ENCODE results near the gene SENP7. TPM values are rescaled to one million over a fixed set of nuclear protein-coding genes. Genes with fewer than 3 reads are reported as not detected.

The SENP7 gene
- total RNA-seq, 4 donors from 2014 or later: 13.5 to 44.6 (median 20.2) TPM

DNA sequence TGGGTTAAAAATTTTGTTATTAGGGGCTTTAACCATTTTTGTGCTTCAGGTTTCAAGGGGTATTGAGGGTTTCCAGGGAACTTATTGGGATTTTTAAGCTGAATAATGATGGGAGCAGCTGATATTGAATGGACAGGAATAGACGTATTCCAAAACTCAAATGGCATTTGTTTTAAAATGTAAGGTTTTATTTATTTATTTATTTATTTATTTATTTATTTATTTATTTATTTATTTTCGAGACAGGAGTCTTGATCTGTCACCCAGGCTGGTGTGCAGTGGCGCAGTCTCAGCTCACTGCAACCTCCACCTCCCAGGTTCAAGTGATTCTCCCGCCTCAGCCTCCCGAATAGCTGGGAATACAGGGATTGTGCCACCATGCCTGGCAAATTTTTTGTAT is 22.2 kb upstream of the SENP7 start:
- no peaks in the 10 kb centered on the region for H3K4me1 ChIP-seq
- H3K9me3 ChIP-seq: no peaks in the 10 kb centered on the region
- no peaks in the 10 kb centered on the region for H3K36me3 ChIP-seq
- no peak for DNase-seq
- TF ChIP-seq POLR2A (IDR thresholded peaks at IDR 0.05): no peak
- TF ChIP-seq, protein P1, sequence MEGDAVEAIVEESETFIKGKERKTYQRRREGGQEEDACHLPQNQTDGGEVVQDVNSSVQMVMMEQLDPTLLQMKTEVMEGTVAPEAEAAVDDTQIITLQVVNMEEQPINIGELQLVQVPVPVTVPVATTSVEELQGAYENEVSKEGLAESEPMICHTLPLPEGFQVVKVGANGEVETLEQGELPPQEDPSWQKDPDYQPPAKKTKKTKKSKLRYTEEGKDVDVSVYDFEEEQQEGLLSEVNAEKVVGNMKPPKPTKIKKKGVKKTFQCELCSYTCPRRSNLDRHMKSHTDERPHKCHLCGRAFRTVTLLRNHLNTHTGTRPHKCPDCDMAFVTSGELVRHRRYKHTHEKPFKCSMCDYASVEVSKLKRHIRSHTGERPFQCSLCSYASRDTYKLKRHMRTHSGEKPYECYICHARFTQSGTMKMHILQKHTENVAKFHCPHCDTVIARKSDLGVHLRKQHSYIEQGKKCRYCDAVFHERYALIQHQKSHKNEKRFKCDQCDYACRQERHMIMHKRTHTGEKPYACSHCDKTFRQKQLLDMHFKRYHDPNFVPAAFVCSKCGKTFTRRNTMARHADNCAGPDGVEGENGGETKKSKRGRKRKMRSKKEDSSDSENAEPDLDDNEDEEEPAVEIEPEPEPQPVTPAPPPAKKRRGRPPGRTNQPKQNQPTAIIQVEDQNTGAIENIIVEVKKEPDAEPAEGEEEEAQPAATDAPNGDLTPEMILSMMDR (IDR thresholded peaks at IDR 0.05): no peak
- H3K27me3 ChIP-seq: no peaks in the 10 kb centered on the region
- no peak overlapping the region for H3K4me3 ChIP-seq
- no peak overlapping the region for H3K27ac ChIP-seq

GRCh38 chr3:101533603-101533968 is 20.6 kb upstream of the SENP7 start:
- no peak for TF ChIP-seq POLR2A (IDR thresholded peaks at IDR 0.05)
- TF ChIP-seq, protein P1 (IDR thresholded peaks at IDR 0.05): no peak
- no peaks in the 10 kb centered on the region for H3K4me1 ChIP-seq
- no peak overlapping the region for H3K27ac ChIP-seq
- H3K36me3 ChIP-seq: no peaks in the 10 kb centered on the region
- H3K9me3 ChIP-seq: no peaks in the 10 kb centered on the region
- no peak overlapping the region for H3K4me3 ChIP-seq
- no peak for DNase-seq
- no peaks in the 10 kb centered on the region for H3K27me3 ChIP-seq

GRCh38 chr3:101532783-101533602 is 20.0 kb upstream of the SENP7 start:
- TF ChIP-seq POLR2A (IDR thresholded peaks at IDR 0.05): no peak
- TF ChIP-seq, protein P1 (IDR thresholded peaks at IDR 0.05): no peak
- H3K27ac ChIP-seq: no peak overlapping the region
- no peaks in the 10 kb centered on the region for H3K27me3 ChIP-seq
- DNase-seq: no peak
- H3K9me3 ChIP-seq: no peaks in the 10 kb centered on the region
- H3K36me3 ChIP-seq: no peaks in the 10 kb centered on the region
- no peaks in the 10 kb centered on the region for H3K4me1 ChIP-seq
- no peak overlapping the region for H3K4me3 ChIP-seq

GRCh38 chr3:101531473-101532086 is 18.6 kb upstream of the SENP7 start:
- Histone ChIP-seq H3K27ac (no peak overlapping the region), H3K4me3 (no peak overlapping the region), H3K27me3 (no peaks in the 10 kb centered on the region), H3K36me3 (no peaks in the 10 kb centered on the region), H3K9me3 (no peaks in the 10 kb centered on the region), H3K4me1 (no peaks in the 10 kb centered on the region)
- no peak for DNase-seq
- TF ChIP-seq, protein P1 (IDR thresholded peaks at IDR 0.05): no peak
- TF ChIP-seq POLR2A (IDR thresholded peaks at IDR 0.05): no peak

- TF ChIP-seq, protein P1 (IDR thresholded peaks at IDR 0.05): no peak
- no peak overlapping the region for H3K27ac ChIP-seq
- no peaks in the 10 kb centered on the region for H3K27me3 ChIP-seq
- no peaks in the 10 kb centered on the region for H3K4me1 ChIP-seq
- no peaks in the 10 kb centered on the region for H3K9me3 ChIP-seq
- no peak for DNase-seq
- H3K36me3 ChIP-seq: no peaks in the 10 kb centered on the region
- no peak overlapping the region for H3K4me3 ChIP-seq
These were observed 17.7 kb upstream of the SENP7 start for GRCh38 chr3:101530686-101531047.

Data from Peyer's patch (tissue), 4 donors.